ENCODE results near the gene MEGF8. TPM values are rescaled to one million over a fixed set of nuclear protein-coding genes. Genes with fewer than 3 reads are reported as not detected.

MEGF8 gene
- total RNA-seq, 1 experiment from 2014 or later, result 7.7 TPM

GRCh38 chr19:42362891-42363440, 37.5 kb downstream of the MEGF8 start:
- POLR2A ChIA-PET (ENCODE audit: unreplicated experiment), result no interaction called here
- no peak overlapping the region for H2AFZ ChIP-seq (ENCODE audit: low read length)
- no peak for DNase-seq
- no peak for ATAC-seq
- no peaks in the 10 kb centered on the region for H4K20me1 ChIP-seq (ENCODE audit: low read length)
- H3K36me3 ChIP-seq (ENCODE audit: low read depth, low read length), result peaks cover 5% of the 10 kb centered on the region; the same call in 1 of the 2 replicates
- no peaks in the 10 kb centered on the region for H3K9me2 ChIP-seq (replicated peaks; ENCODE audit: low read length)
- H3K27ac ChIP-seq (ENCODE audit: low read length), result no peak overlapping the region
- intact Hi-C loops (cut with micrococcal nuclease), result no loop called here
- no peaks in the 10 kb centered on the region for H3K4me1 ChIP-seq (ENCODE audit: insufficient read depth, low read length)
- H3K27me3 ChIP-seq (ENCODE audit: low read length), result no peaks in the 10 kb centered on the region
- TF ChIP-seq EZH2 (IDR thresholded peaks at IDR 0.05; ENCODE audit: low read length, unreplicated experiment) (no peak), EZH2phosphoT487 (IDR thresholded peaks at IDR 0.05; ENCODE audit: borderline replicate concordance, low read length) (no peak), CTCF (conservative IDR thresholded peaks at IDR 0.05; ENCODE audit: low read depth, low read length) (no peak)
- H3K4me3 ChIP-seq (ENCODE audit: low read length), result no peak overlapping the region
- no TSS peak for BruUV-seq (replicated peaks)
- H3K79me2 ChIP-seq (ENCODE audit: low read length), result no peaks in the 10 kb centered on the region
- H3K4me2 ChIP-seq (ENCODE audit: low read length), result no peak overlapping the region
- no peak overlapping the region for H3K9ac ChIP-seq (ENCODE audit: low read length)
- H3F3A ChIP-seq (ENCODE audit: low read length, unreplicated experiment), result no peaks in the 10 kb centered on the region
- CTCF ChIA-PET, result no interaction called here
- H3K9me3 ChIP-seq (ENCODE audit: low read length), result no peaks in the 10 kb centered on the region

GRCh38 chr19:42363614-42364346, 38.3 kb downstream of the MEGF8 start:
- H3K4me2 ChIP-seq (ENCODE audit: low read length), result no peak overlapping the region
- no peaks in the 10 kb centered on the region for H3K27me3 ChIP-seq (ENCODE audit: low read length)
- H4K20me1 ChIP-seq (ENCODE audit: low read length), result no peaks in the 10 kb centered on the region
- ATAC-seq (no peak), DNase-seq (no peak)
- ChIA-PET CTCF (no interaction called here), POLR2A (ENCODE audit: unreplicated experiment) (no interaction called here)
- H3K9me2 ChIP-seq (replicated peaks; ENCODE audit: low read length), result no peaks in the 10 kb centered on the region
- intact Hi-C loops (cut with micrococcal nuclease), result no loop called here
- BruUV-seq (replicated peaks), result no TSS peak
- H3K36me3 ChIP-seq (ENCODE audit: low read depth, low read length), result peaks cover 5% of the 10 kb centered on the region; the same call in 1 of the 2 replicates
- no peaks in the 10 kb centered on the region for H3K79me2 ChIP-seq (ENCODE audit: low read length)
- no peak for TF ChIP-seq EZH2phosphoT487 (IDR thresholded peaks at IDR 0.05; ENCODE audit: borderline replicate concordance, low read length)
- no peak for TF ChIP-seq EZH2 (IDR thresholded peaks at IDR 0.05; ENCODE audit: low read length, unreplicated experiment)
- no peak for TF ChIP-seq CTCF (conservative IDR thresholded peaks at IDR 0.05; ENCODE audit: low read depth, low read length)
- H3K9ac ChIP-seq (ENCODE audit: low read length), result no peak overlapping the region
- no peak overlapping the region for H2AFZ ChIP-seq (ENCODE audit: low read length)
- H3K4me1 ChIP-seq (ENCODE audit: insufficient read depth, low read length), result no peaks in the 10 kb centered on the region
- H3K4me3 ChIP-seq (ENCODE audit: low read length), result no peak overlapping the region
- no peaks in the 10 kb centered on the region for H3F3A ChIP-seq (ENCODE audit: low read length, unreplicated experiment)
- no peaks in the 10 kb centered on the region for H3K9me3 ChIP-seq (ENCODE audit: low read length)
- H3K27ac ChIP-seq (ENCODE audit: low read length), result no peak overlapping the region

GRCh38 chr19:42366673-42367072, 41.2 kb downstream of the MEGF8 start:
- ChIA-PET POLR2A (ENCODE audit: unreplicated experiment) (no interaction called here), CTCF (no interaction called here)
- Histone ChIP-seq H3K27ac (ENCODE audit: low read length) (no peak overlapping the region), H4K20me1 (ENCODE audit: low read length) (no peaks in the 10 kb centered on the region), H3K79me2 (ENCODE audit: low read length) (no peaks in the 10 kb centered on the region), H3K4me1 (ENCODE audit: insufficient read depth, low read length) (no peaks in the 10 kb centered on the region), H3K9me3 (ENCODE audit: low read length) (no peaks in the 10 kb centered on the region), H3K9ac (ENCODE audit: low read length) (no peak overlapping the region), H3K4me3 (ENCODE audit: low read length) (no peak overlapping the region), H2AFZ (ENCODE audit: low read length) (no peak overlapping the region), H3K27me3 (ENCODE audit: low read length) (no peaks in the 10 kb centered on the region), H3K9me2 (replicated peaks; ENCODE audit: low read length) (no peaks in the 10 kb centered on the region), H3K4me2 (ENCODE audit: low read length) (no peak overlapping the region), H3F3A (ENCODE audit: low read length, unreplicated experiment) (no peaks in the 10 kb centered on the region), H3K36me3 (ENCODE audit: low read depth, low read length) (peaks cover 5% of the 10 kb centered on the region; the same call in 1 of the 2 replicates)
- TF ChIP-seq CTCF (conservative IDR thresholded peaks at IDR 0.05; ENCODE audit: low read depth, low read length), result no peak
- TF ChIP-seq EZH2phosphoT487 (IDR thresholded peaks at IDR 0.05; ENCODE audit: borderline replicate concordance, low read length), result no peak
- TF ChIP-seq EZH2 (IDR thresholded peaks at IDR 0.05; ENCODE audit: low read length, unreplicated experiment), result no peak
- DNase-seq (no peak), ATAC-seq (no peak)
- no TSS peak for BruUV-seq (replicated peaks)
- intact Hi-C loops (cut with micrococcal nuclease), result no loop called here
